ENCODE results near the gene PCNP. TPM values are rescaled to one million over a fixed set of nuclear protein-coding genes. Genes with fewer than 3 reads are reported as not detected.
A peak's percentile ranks its signal among the peaks of the same experiment; 100 is the strongest.

Gene PCNP, protein sequence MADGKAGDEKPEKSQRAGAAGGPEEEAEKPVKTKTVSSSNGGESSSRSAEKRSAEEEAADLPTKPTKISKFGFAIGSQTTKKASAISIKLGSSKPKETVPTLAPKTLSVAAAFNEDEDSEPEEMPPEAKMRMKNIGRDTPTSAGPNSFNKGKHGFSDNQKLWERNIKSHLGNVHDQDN
- total RNA-seq (2014; rRNA removed; shearing (Covaris generic)), result 49.2 and 63.3 TPM in 2 replicates
- 153 and 162 TPM in 2 replicates for total RNA-seq (2022)
- Bru-seq, nascent RNA, result percentile 94 among the genes with signal in this experiment
- BruChase-seq, experiment 1, labeled RNA remaining after a 6-hour chase, result percentile 99 among the genes with signal in this experiment
- BruChase-seq, experiment 2, labeled RNA remaining after a 2-hour chase, result percentile 97 among the genes with signal in this experiment
- long read RNA-seq, transcript PCNP-202 (5 exons, 2,165 nt), result minor isoform, 89 of 500 reads
- long read RNA-seq, transcript PCNP-204 (4 exons, 2,028 nt), result minor isoform, 8 of 500 reads
- long read RNA-seq, transcript PCNP-201 (5 exons, 2,342 nt), result major isoform, 284 of 500 reads
- long read RNA-seq, transcript PCNP-207 (5 exons, 786 nt), result minor isoform, 28 of 500 reads
- long read RNA-seq, partial matches to known transcripts, result 8 of 500 reads
- long read RNA-seq, other reads (novel, unspliced or antisense), result 79 of 500 reads

DNA sequence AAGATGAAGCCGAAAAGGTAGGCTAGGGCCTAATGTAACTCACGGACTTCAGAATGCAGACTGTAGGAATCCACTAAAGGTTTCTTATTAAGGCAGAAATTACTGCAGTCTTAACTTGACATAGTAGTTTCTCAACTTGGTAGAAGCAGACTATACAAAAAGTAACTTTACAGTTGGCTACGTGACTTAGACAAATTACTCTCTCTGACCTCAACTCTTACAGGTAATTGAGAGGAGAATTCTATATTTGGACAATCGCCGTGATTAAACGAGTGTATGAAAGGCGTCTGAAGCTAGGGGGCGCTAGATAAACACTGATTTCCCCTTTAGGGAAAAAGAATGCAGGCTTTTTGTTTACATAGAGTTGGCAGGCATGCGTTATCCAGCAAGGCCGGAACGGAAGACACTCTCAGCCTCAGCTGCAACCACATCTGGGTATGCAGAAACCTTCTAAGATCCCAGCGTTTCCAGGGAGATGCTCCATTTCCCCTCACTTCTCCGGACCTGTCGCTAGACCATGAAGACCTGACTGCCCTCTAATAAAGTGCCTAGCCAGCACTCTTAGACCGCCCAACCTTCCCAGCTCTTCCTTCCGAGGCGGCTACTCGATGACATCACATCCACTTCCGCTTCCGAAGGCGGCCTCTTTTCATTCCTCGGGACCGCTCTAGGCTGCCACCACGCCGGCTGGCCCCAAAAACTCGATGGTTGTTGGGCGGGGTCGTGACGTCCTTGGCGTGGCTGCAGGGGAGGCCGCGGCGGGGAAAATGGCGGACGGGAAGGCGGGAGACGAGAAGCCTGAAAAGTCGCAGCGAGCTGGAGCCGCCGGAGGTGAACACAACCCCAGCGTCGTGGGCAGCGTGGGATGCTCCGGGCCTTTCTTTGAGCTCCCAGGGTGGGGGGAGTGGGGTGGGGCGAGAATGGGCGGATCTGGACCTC, at the start of gene PCNP:
TSS of gene PCNP (plus strand) at position 732 of the 939 bp plus-strand sequence. CDS start at position 768, 36 bp downstream.
- Histone ChIP-seq H3K36me3 (ENCODE audit: insufficient read depth, low read length) (peaks cover 24% of the 10 kb centered on the region), H3K4me2 (ENCODE audit: low read length) (peak within 1 kb of the TSS; percentile 86), H2AFZ (ENCODE audit: low read length) (peak within 1 kb of the TSS; percentile 83), H3K4me1 (ENCODE audit: insufficient read depth, low read length, poor library complexity, severe bottlenecking) (peaks cover 36% of the 10 kb centered on the region), H3K9me2 (ENCODE audit: insufficient read depth, low read length) (no peaks in the 10 kb centered on the region), H3K79me2 (ENCODE audit: insufficient read depth, low read depth, low read length) (peaks cover 44% of the 10 kb centered on the region), H3K27ac (ENCODE audit: low read depth, low read length, poor library complexity, severe bottlenecking) (peak within 1 kb of the TSS; percentile 76), H3K4me3 (ENCODE audit: low read depth, low read length, poor library complexity, severe bottlenecking) (peak within 1 kb of the TSS; percentile 92), H4K20me1 (ENCODE audit: insufficient read depth, low read length) (peaks cover 19% of the 10 kb centered on the region; the same call in 1 of the 2 replicates), H3K9me3 (ENCODE audit: low read length) (no peaks in the 10 kb centered on the region)
- intact Hi-C loops (cut with micrococcal nuclease; ENCODE audit: unreplicated experiment), result loop anchor here (1.0 to 10.0 kb wide), 4 partner anchors 12 to 651 kb away; partner anchors contain the start of gene TRMT10C
- ChIA-PET CTCF (ENCODE audit: unreplicated experiment) (interaction anchor here (0.6 kb wide), 1 partner anchor 1172 kb away, joined by 4 read pairs; no protein-coding TSS in a partner anchor), POLR2A (interaction anchor here (0.6 to 3.2 kb wide), 16 partner anchors 11 to 154 kb away, joined by 3 to 26 read pairs (median 4); partner anchors contain the start of genes SENP7, TRMT10C and ZBTB11)
- TSS peak; percentile 95 for BruUV-seq (replicated peaks)
- TF ChIP-seq, protein P1, sequence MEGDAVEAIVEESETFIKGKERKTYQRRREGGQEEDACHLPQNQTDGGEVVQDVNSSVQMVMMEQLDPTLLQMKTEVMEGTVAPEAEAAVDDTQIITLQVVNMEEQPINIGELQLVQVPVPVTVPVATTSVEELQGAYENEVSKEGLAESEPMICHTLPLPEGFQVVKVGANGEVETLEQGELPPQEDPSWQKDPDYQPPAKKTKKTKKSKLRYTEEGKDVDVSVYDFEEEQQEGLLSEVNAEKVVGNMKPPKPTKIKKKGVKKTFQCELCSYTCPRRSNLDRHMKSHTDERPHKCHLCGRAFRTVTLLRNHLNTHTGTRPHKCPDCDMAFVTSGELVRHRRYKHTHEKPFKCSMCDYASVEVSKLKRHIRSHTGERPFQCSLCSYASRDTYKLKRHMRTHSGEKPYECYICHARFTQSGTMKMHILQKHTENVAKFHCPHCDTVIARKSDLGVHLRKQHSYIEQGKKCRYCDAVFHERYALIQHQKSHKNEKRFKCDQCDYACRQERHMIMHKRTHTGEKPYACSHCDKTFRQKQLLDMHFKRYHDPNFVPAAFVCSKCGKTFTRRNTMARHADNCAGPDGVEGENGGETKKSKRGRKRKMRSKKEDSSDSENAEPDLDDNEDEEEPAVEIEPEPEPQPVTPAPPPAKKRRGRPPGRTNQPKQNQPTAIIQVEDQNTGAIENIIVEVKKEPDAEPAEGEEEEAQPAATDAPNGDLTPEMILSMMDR (conservative IDR thresholded peaks at IDR 0.05; ENCODE audit: low read length), result peak; percentile 96
- TF ChIP-seq EZH2phosphoT487 (IDR thresholded peaks at IDR 0.05; ENCODE audit: borderline replicate concordance, low read depth, low read length), result no peak
- peak; percentile 99 for DNase-seq (ENCODE audit: low spot score)

DNA sequence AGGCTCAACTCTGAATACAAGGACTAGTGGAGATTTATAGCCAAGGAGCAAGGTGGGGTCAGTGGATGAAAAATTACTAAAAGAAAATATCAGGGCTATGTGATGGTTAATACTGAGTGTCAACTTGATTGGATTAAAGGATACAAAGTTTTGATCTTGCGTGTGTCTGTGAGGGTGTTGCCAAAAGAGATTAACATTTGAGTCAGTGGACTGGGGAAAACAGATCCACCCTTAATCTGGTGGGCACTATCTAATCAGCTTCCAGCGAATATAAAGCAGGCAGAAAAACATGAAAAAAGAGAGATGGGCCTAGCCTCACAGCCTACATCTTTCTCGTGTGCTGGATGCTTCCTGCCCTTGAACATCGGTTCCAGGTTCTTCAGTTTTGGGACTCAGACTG, 46.5 kb upstream of the PCNP start:
- intact Hi-C loops (cut with micrococcal nuclease; ENCODE audit: unreplicated experiment), result no loop called here

More for the DNA sequence above, 46.5 kb upstream of the PCNP start:
- no TSS peak for BruUV-seq (replicated peaks)
- H3K4me1 ChIP-seq (ENCODE audit: insufficient read depth, low read length, poor library complexity, severe bottlenecking), result no peaks in the 10 kb centered on the region
- TF ChIP-seq, protein P1 (conservative IDR thresholded peaks at IDR 0.05; ENCODE audit: low read length), result no peak
- TF ChIP-seq EZH2phosphoT487 (IDR thresholded peaks at IDR 0.05; ENCODE audit: borderline replicate concordance, low read depth, low read length), result no peak
- peaks cover 20% of the 10 kb centered on the region; the same call in 1 of the 2 replicates for H3K9me3 ChIP-seq (ENCODE audit: low read length)
- CTCF ChIA-PET (ENCODE audit: unreplicated experiment), result no interaction called here
- H4K20me1 ChIP-seq (ENCODE audit: insufficient read depth, low read length), result no peaks in the 10 kb centered on the region
- no peaks in the 10 kb centered on the region for H3K79me2 ChIP-seq (ENCODE audit: insufficient read depth, low read depth, low read length)
- no peaks in the 10 kb centered on the region for H3K9me2 ChIP-seq (ENCODE audit: insufficient read depth, low read length)
- no peaks in the 10 kb centered on the region for H3K36me3 ChIP-seq (ENCODE audit: insufficient read depth, low read length)
- H3K27ac ChIP-seq (ENCODE audit: low read depth, low read length, poor library complexity, severe bottlenecking), result no peak overlapping the region
- DNase-seq (ENCODE audit: low spot score), result no peak
- H3K4me3 ChIP-seq (ENCODE audit: low read depth, low read length, poor library complexity, severe bottlenecking), result no peak overlapping the region
- H3K4me2 ChIP-seq (ENCODE audit: low read length), result no peak overlapping the region
- POLR2A ChIA-PET, result interaction anchor here (0.6 to 1.6 kb wide), 3 partner anchors 9 to 346 kb away, joined by 3 to 10 read pairs (median 6); no protein-coding TSS in a partner anchor
- no peak overlapping the region for H2AFZ ChIP-seq (ENCODE audit: low read length)
